Renal cortical epithelial cell (primary cell): ENCODE data around the gene ZNF554. TPM values are rescaled to one million over a fixed set of nuclear protein-coding genes. Genes with fewer than 3 reads are reported as not detected.
"Not testable (repeated sequence)": the region's sequence is repeated elsewhere in the genome, so short reads cannot be mapped to it uniquely, and the experiment has no call there.

ENCODE experiments used
- DNase-seq: peaks from one replicate; pipeline ENCODE4 v3.0.0-alpha.2; 2011; ENCODE audit warnings: low read depth
- total RNA-seq: library from RNA; depleted of rRNA; stranded (reverse); fragments of >200 nt; gene quantifications from 2 replicates; pipeline ENCODE4 v1.2.3, GENCODE V29; 2014

The ZNF554 gene
- total RNA-seq, 1 donor from 2014 or later: 7.7 TPM

DNA sequence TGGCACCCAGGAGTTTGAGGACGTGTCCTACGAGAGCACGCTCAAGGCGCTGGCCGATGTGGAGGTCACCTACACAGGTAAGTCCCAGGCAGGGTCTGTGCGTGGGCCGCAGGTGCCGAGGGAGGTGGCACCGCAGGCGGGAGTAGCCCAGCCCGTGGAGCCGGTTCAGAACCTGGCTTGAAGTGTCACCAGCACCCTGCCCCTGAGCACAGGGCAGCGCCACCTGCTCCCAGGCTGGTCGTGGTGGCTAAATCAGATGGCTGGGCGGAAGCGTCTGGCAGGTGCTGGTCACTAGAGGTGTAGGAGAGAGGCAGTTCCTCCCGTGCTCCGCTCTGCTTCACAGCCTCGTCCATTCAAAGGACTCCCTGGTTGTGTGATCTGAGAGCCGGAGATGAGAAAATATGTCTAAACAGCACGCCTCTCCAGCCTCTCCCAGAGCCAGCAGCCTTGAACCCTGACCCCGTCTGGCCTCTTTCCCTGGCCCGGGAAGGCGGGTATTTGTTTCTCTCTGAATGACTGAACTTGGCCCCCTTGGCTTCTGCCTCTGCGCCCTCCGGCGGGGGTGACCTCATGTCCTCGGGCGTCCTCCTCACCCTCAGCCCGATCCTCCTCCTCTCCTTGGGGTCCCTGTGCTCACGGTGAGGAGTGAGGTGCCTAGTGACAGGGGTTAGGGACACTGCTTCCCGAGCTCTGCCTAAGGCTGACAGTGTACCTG is 29.0 kb upstream of the ZNF554 start:
- DNase-seq: no peak

DNA sequence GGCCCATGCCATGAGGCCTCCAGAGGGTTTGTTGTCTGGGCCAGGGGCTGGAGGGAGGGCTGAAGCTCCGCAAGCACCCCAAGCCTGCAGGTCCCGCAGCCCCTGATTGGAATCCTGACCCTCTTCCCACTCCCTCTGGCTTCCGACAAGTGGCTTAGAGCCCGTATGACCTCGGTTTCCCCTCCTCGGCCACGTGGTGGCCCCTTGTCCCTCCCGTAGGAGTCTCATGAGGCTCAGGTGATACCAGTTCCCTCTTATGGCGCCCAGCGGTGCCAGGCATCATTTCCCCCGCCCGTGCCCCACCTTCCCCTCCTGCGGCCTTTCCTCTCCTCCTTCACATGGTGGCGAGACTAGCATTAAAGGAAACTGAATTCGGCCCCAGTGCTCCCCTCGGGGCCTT is 28.2 kb upstream of the ZNF554 start:
- DNase-seq: no peak

- no peak for DNase-seq
Measured at GRCh38 chr19:2791876-2792275, 27.8 kb upstream of the ZNF554 start.

DNA sequence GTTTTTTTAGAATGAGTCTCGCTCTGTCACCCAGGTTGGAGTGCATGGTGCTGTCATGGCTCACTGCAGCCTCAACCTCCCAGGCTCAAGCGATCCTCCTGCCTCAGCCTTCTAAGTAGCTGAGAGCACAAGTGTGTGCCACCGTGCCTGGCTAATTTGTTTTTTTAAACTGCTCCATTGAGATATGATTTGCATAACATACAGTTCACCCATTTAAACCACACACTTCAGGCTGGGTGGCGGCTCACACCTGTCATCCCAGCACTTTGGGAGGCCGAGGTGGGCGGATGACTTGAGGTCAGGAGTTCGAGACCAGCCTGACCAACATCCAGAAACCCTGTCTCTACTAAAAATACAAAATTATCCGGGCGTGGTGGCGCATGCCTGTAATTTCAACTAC is 27.0 kb upstream of the ZNF554 start:
- not testable (repeated sequence) for DNase-seq

- DNase-seq: no peak
Measured at GRCh38 chr19:2793126-2793525, 26.5 kb upstream of the ZNF554 start.

- DNase-seq: no peak
Measured at GRCh38 chr19:2793577-2793976, 26.1 kb upstream of the ZNF554 start.

- DNase-seq: no peak
Measured at GRCh38 chr19:2795827-2796658, 23.6 kb upstream of the ZNF554 start.

GRCh38 chr19:2796659-2797266 is 22.9 kb upstream of the ZNF554 start:
- DNase-seq: no peak

GRCh38 chr19:2797280-2797679 is 22.4 kb upstream of the ZNF554 start:
- no peak for DNase-seq

DNA sequence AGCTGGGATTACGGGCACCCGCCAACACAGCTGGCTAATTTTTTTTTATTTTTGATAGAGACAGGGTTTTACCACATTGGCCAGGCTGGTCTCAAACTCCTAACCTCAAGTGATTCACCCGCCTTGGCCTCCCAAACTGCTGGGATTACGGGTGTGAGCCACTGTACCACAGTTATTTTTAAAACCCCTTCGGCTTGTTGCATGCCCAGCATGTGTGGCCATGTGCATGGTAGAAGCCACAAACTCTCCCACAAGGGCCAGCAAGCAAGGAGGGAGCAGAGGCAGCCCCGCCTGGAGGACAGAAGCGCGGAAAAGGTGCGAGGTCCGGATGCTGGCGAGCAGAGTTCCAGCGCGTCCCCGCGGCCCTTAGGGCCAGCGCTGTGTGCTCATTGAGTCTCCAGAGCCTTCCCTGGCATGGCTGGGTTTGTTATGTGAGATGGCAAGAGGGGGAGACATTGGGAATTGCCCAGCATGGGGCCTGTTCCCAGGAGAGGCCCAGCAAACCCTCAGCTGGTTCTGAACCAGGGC is 21.4 kb upstream of the ZNF554 start:
- DNase-seq: no peak

DNA sequence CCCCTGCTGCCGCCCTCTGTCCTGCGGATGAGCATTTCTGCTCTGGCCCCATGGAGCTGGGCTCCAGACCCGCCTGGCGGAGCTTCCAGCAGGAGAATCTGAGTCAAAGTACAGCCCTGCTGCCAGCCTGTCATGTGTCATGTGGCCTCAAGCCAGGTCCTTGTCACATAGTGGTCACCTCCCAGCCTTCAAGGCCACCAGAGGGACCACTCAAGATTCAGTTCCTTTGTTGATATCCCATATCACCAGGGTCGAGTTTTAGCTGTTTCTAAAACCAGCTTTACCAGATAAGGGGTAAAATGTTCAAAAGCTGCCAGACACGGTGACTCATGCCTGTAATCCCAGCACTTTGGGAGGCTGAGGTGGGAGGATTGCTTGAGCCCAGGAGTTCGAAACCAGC is 20.9 kb upstream of the ZNF554 start:
- no peak for DNase-seq

DNA sequence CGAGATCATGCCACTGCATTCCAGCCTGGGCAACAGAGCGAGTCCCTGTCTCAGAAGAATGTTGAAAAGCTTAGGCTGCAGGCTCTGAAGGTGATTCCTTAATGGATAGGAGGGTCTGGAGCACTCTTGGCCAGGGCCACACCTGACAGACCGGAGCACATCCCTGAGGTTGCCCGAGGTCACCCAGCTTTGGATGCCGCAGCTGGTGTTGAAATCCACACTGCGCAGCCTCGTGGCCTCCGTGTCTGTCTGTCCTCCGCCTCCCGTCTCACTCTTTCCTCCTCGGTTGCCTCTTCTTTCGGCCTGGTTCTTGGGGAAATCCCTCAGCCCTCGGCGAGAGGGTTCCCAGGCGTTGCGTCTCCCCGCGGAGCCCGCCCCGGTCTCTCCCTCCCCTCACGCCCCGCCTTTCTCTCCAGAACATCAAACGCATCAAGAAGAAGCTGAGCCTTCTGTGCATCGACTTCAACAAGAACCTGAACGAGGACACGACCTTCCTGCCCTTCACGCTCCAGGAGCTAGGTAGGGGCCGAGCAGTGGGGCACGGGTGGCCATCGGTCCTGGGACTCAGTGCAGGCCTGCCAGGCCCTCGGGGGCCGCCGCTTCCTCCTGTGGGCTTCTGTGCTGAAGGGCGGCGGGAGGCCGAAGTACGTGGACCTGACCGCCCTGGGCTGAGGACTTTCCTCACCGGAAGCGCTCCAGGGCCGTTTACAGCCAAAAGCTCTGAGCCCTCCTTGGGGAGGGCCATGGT is 20.2 kb upstream of the ZNF554 start:
- no peak for DNase-seq

DNA sequence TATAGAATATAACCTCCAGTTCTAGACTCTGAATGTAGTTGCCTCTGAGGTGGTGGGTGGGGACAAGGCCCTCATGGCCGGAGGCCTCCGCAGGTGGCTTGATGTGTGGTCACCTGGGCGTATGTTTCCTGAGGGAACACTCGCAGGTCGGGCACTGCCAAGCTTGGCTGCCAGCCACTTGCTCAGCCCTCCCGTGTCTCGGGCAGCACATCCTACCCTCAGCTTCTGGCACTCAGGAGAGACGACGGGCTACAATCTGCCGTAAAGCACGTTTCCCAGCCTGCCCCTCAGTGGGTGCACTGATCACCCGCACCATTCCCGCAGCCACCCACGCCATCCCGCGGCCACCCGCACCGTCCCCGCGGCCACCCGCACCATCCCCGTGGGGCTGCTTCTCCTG is 19.2 kb upstream of the ZNF554 start:
- DNase-seq: no peak

GRCh38 chr19:2802826-2803225 is 16.8 kb upstream of the ZNF554 start:
- no peak for DNase-seq

GRCh38 chr19:2803486-2804155 is 16.0 kb upstream of the ZNF554 start:
- DNase-seq: no peak

DNA sequence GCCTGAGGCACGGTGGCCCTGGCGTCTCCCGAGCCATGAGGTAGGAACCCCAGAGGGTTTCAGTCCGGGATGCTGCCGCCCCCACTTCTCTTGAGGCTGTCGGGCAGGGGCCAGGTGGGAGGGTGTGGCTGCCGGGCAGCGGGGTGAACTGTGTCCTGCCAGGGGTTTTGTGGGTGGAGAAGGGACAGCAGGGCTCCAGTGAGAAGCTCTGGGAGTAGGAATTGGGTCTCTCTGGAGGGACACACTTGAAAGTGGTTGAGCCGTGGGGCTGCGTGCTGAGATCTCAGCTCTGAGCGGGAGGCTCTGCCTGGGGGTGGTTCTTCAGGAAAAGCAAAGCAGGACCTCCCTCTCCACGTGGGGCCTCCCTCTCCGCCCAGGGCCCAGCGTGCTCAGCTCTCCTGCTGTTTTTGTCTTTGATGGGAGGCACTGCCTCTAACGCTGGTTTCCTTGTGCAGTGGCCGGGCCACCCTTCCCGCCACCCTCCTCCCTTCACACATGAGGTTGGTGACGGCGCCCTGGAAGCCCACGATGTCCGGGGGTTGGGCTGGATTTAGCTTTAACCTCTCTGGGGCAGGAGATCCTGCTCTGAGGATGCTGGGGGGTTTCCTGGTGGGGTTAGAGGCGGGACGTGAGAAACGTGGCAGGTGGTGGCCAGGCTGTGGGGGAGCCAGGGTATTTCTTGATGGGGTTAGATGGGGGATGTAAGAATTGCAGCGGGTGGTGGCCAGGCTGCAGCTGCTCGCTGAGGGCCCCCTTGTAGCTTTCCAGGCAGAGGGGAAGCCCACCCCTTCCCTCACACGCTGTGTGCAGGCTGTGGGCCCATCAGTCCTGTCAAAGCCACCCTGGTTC is 15.3 kb upstream of the ZNF554 start:
- DNase-seq: no peak

- DNase-seq: no peak
Measured at GRCh38 chr19:2805261-2805900, 14.3 kb upstream of the ZNF554 start.

- DNase-seq: no peak
Measured at GRCh38 chr19:2805991-2806649, 13.5 kb upstream of the ZNF554 start.

- no peak for DNase-seq
Measured at GRCh38 chr19:2806736-2807378, 12.8 kb upstream of the ZNF554 start.
